Activated CD4-positive, alpha-beta T cell treated with anti-CD3 and anti-CD28 coated beads, Interleukin-2, amount 50 U/mL, for 1 hour (primary cell): Measurements from ENCODE around the gene EDC3.
A peak's percentile ranks its signal among the peaks of the same experiment; 100 is the strongest.
"Not testable (repeated sequence)": the region's sequence is repeated elsewhere in the genome, so short reads cannot be mapped to it uniquely, and the experiment has no call there.

ENCODE experiments used
- DNase-seq: peaks from one replicate; pipeline ENCODE4 v3.0.0-alpha.2; 2020

The EDC3 gene, protein sequence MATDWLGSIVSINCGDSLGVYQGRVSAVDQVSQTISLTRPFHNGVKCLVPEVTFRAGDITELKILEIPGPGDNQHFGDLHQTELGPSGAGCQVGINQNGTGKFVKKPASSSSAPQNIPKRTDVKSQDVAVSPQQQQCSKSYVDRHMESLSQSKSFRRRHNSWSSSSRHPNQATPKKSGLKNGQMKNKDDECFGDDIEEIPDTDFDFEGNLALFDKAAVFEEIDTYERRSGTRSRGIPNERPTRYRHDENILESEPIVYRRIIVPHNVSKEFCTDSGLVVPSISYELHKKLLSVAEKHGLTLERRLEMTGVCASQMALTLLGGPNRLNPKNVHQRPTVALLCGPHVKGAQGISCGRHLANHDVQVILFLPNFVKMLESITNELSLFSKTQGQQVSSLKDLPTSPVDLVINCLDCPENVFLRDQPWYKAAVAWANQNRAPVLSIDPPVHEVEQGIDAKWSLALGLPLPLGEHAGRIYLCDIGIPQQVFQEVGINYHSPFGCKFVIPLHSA

GRCh38 chr15:74695597-74696397 lies at the start of gene EDC3:
Gene EDC3, minus strand, starts transcription at chr15:74696024. Its CDS starts 20,900 bp downstream, at chr15:74675124.
- peak; percentile 85 for DNase-seq

GRCh38 chr15:74742422-74742821 lies 46.6 kb upstream of the EDC3 start:
- DNase-seq: no peak

- not testable (repeated sequence) for DNase-seq
Observed at GRCh38 chr15:74738239-74738638, 42.4 kb upstream of the EDC3 start.

- no peak for DNase-seq
Observed at GRCh38 chr15:74735305-74735704, 39.5 kb upstream of the EDC3 start.

- DNase-seq: no peak
Observed at GRCh38 chr15:74733269-74733668, 37.4 kb upstream of the EDC3 start.

DNA sequence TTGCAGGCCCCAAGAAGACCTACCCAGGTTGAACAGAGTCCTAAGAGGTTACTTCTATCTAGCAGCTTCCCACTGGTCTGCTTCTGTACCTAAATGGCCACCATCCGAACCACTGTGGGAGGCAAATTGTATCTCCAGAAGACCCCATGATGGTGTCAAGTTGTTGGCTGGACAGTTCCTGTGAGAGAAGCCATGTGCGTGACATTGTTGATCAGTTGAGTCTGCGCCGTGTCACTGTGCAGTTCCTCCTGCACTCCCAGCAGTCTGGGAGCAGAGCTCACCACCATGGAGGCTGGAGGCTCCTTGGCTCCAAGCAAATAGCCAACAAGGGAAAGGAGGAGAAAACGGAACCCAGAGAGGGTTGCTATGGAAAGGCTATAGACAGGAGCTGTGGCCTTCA lies 37.0 kb upstream of the EDC3 start:
- DNase-seq: no peak

GRCh38 chr15:74730619-74731316 lies 34.9 kb upstream of the EDC3 start:
- no peak for DNase-seq

DNA sequence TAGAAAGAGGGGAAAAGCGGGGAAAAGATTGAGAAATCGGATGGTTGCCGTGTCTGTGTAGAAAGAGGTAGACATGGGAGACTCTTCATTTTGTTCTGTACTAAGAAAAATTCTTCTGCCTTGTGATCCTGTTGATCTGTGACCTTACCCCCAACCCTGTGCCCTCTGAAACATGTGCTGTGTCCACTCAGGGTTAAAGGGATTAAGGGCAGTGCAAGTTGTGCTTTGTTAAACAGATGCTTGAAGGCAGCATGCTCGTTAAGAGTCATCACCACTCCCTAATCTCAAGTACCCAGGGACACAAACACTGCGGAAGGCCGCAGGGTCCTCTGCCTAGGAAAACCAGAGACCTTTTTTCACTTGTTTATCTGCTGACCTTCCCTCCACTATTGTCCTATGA lies 33.5 kb upstream of the EDC3 start:
- DNase-seq: not testable (repeated sequence)

GRCh38 chr15:74728699-74729098 lies 32.9 kb upstream of the EDC3 start:
- not testable (repeated sequence) for DNase-seq

- DNase-seq: no peak
Observed at GRCh38 chr15:74727727-74728126, 31.9 kb upstream of the EDC3 start.

DNA sequence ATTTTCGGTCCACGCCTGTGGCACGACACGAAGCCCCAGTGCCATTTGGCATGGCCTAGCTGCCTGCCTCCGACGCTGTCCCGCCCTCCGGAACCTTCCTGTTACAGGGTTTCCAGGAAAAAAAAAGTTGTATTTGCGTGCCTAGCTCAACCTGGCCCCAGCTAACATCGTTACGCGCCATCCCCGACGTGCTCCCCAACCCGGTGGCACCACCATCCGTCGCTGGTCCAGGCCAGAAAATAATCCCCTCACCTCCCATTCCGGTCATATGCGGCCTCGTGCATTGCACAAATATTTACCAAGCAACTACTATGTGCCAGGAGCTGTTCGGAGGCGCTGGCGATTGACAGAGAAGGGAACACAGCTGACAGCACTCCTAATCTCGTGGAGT lies 30.9 kb upstream of the EDC3 start:
- DNase-seq: no peak

DNA sequence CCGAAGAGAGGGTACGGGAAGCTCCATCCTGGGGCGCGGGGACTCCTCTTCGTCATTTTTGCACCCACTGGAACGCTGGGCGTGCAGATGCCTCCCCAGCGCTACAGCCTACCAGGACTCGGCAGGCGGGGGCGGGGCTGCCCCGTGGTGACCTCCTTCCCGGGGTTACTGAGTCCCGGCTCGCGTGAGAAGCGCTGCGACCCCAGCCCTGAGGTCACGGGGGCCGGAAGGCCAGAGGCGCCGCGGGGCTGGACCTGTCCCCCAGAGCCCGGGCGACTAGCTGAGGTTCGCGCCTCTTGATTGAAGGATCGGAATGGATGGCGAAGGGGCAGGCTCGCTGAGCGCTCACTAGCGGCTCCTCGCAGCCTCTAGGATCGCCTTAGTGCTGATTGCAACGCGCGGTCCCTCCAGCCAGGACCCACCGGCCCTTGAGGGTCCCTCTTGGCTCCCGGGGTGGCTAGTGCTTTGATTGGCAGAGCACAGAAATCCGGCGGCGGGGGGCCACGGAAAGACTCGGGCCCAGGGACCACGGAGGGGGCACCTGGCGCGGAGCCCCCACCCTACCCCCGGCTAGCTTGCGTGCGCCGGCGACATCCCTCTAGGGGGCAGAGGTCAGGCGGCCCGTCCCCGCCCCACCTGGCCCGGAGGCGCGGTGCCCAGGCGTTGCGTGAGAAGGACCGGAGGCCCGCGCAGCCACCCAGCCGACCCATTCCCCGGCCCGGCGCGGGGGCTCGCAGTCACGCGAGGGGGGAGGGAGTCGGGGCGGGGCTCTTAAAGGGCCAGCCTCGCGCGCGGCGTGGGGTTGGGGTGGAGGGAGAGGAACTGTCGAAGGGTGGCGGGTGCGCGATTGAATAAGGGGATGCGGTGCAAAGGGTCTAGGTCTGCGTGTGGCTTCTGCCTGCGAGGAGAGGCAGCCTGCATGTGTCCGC lies 30.3 kb upstream of the EDC3 start:
- peak; percentile 36 for DNase-seq

DNA sequence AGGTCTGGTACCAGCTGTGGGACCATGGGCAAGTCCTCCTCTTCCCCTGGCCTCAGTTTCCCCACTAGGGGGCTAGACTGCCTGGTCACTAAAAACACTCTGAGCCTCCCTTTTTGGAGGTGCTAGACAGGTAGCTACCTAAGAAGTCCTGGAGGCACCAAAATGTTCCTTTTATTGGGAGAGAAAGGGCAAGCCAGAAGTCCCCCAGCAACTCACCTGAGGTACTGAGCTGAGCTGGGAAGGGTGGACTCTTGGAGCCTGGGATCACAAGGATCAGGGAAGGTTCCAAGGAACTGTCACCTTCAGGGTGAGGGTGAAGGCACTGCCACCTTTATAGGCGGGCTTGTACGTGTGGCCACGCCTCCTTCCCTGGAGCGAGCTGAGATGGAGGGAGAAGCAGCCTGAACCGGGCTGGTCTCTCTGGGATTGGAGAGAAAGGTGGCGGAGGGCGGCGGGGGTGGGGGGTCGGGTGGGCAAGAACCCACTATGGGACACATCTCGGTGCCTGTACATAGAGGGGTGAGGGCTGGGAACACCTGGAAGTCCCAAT lies 29.5 kb upstream of the EDC3 start, which contains the start of gene CYP1A1:
Gene CYP1A1 (minus strand): TSS at position 304 of the 550 bp plus-strand sequence. CDS start 2,431 bp downstream, outside the sequence.
- peak; percentile 30 for DNase-seq

DNA sequence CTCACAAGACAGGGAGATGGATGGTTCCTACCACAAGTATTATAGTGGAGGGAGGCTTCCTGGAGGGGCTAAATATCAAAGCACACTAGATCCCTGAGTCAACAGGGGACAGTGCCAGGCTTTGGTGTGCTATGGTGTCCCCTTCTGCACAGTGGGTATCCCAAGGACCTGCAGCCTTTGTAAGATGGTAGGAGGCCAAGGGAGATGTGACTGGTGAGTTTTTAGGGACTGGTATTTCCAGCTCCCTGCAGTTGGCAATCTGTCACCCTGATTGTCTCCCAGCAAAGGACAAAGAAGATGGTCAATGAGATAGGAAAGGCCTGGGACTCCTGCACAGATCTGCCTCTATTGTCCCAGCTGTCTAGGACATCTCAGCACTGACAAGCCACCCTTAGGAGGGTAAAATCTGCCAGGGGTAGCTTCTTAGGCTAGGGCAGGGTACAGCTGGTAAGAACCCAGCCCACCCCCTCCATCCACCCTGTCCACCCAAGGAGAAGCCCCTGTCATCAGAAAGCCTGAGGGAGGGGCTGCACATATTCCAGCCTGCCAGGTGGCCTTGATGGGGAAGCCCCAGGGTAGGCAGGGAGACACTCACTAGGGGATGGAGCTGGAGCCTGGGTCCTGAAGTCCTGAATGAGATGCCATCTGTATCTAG lies 28.9 kb upstream of the EDC3 start:
- no peak for DNase-seq

GRCh38 chr15:74723754-74724334 lies 28.0 kb upstream of the EDC3 start:
- no peak for DNase-seq

DNA sequence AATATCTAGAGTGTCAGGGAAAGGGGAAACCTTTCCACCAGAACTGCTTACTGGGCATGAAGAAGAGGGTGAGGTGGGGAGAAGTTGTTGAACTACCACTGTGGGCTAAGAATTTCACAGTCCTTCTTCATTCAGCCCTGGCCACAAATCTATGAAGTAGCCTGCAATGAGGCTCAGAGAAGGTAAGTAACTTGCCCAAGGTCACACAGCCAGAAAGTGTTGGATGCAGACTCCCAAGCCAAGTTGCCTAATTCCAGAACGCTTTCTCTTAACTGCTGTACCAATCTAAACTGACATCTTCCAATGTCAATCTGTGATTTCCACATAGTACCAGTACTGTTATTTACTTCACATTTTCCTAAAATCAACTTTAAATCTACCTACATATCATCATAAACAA lies 27.4 kb upstream of the EDC3 start:
- DNase-seq: no peak

- no peak for DNase-seq
Observed at GRCh38 chr15:74722591-74722990, 26.8 kb upstream of the EDC3 start.

DNA sequence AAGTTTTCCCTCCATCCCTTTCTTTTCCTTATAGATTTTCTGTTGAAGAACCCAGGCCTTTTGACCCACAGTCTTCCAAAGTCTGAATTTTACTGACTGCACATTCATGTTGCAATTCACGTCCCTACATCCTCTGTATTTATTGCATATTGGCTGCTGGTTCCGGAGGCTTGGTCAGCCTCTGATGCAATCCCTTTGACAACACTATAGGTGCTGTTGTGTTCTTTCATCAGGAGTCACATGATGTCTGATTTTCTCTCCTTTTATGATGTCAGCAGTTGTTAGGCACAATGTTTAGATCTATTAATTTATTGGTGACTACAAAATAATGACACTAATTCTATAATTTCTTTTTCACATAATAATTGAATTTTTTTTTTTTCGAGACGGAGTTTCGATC lies 20.8 kb upstream of the EDC3 start:
- DNase-seq: no peak

DNA sequence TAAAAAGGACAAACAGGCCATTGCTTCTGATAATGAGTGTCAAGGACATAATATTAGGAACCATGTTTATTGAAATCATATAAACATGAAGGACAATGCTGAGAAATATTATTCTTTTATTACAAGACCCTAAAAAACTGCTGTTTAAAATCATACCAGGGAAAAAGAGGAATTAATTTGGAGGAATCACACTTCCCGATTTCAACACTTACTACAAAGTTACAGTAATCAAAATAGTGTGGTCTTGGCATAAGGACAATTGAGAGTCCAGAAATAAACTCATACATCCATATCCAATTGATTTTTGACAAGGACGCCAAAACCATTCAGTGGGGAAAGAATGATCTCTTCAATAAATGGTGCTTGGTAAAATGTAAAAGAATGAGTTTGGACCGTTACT lies 16.5 kb upstream of the EDC3 start:
- no peak for DNase-seq

GRCh38 chr15:74710319-74711094 lies 14.7 kb upstream of the EDC3 start:
- DNase-seq: no peak
